Neural cell (in vitro differentiated cells): ENCODE measurements around the gene NRCAM. TPM values are rescaled to one million over a fixed set of nuclear protein-coding genes. Genes with fewer than 3 reads are reported as not detected.

Experiments used
- H2AFZ ChIP-seq: fragments of 200-600, 300-800 bp; sonication (generic), shearing (Covaris generic); 2 replicates; pipeline ENCODE4 v1.6.0; 2014; ENCODE audit warnings: low read depth, mild to moderate bottlenecking, antibody characterized with exemption, low read length, moderate library complexity
- H3F3A ChIP-seq: fragments of 200-600 bp; shearing (Covaris generic); 2 replicates; pipeline ENCODE4 v1.6.1; 2016; ENCODE audit warnings: mild to moderate bottlenecking, moderate library complexity, mixed read lengths, antibody characterized with exemption, low read length; ENCODE audit not compliant: insufficient read depth, poor library complexity, severe bottlenecking
- H3K27ac ChIP-seq: fragments of 200-600, 300-800 bp; sonication (generic), shearing (Covaris generic); 2 replicates; pipeline ENCODE4 v1.5.1; 2014; ENCODE audit warnings: mild to moderate bottlenecking, low read length, moderate library complexity
- H3K27me3 ChIP-seq: fragments of 300-800, 200-600 bp; sonication (generic), shearing (Covaris generic); 2 replicates; pipeline ENCODE4 v1.6.0; 2014; ENCODE audit warnings: mild to moderate bottlenecking, low read depth, low read length, moderate library complexity; ENCODE audit not compliant: insufficient read depth
- H3K36me3 ChIP-seq: fragments of 300-800, 200-600 bp; sonication (generic), shearing (Covaris generic); 2 replicates; pipeline ENCODE4 v1.5.1; 2014; ENCODE audit warnings: mild to moderate bottlenecking, antibody characterized with exemption, low read length, moderate library complexity; ENCODE audit not compliant: insufficient read depth
- H3K4me2 ChIP-seq: fragments of 300-800, 200-600 bp; sonication (generic), shearing (Covaris generic); 2 replicates; pipeline ENCODE4 v1.6.0; 2014; ENCODE audit warnings: mild to moderate bottlenecking, low read length
- H3K4me3 ChIP-seq: fragments of 300-800, 200-600 bp; sonication (generic), shearing (Covaris generic); 2 replicates; pipeline ENCODE4 v1.5.1; 2014; ENCODE audit warnings: mild to moderate bottlenecking, low read length, moderate library complexity
- H3K79me2 ChIP-seq: fragments of 200-600 bp; shearing (Covaris generic); replicated peaks from 2 replicates; pipeline ENCODE4 v1.6.0; 2014; ENCODE audit warnings: mild to moderate bottlenecking, low read length, moderate library complexity; ENCODE audit not compliant: insufficient read depth
- H3K9ac ChIP-seq: fragments of 300-800, 200-600 bp; sonication (generic), shearing (Covaris generic); 2 replicates; pipeline ENCODE4 v1.6.1; 2016; ENCODE audit warnings: mild to moderate bottlenecking, low read length, mixed read lengths
- H3K9me2 ChIP-seq: fragments of 200-600 bp; shearing (Covaris generic); 2 replicates; pipeline ENCODE4 v1.6.1; 2016; ENCODE audit warnings: mild to moderate bottlenecking, low read length, mixed read lengths; ENCODE audit not compliant: insufficient read depth
- H3K9me3 ChIP-seq: fragments of 200-600, 300-800 bp; sonication (generic), shearing (Covaris generic); 2 replicates; pipeline ENCODE4 v1.6.1; 2016; ENCODE audit warnings: mild to moderate bottlenecking, mixed run types, low read length, moderate library complexity, mixed read lengths
- H4K20me1 ChIP-seq: fragments of 200-600 bp; shearing (Covaris generic); 2 replicates; pipeline ENCODE4 v1.6.1; 2016; ENCODE audit warnings: mild to moderate bottlenecking, mixed run types; ENCODE audit not compliant: insufficient read depth
- EP300 ChIP-seq: fragments of 450-650 bp; conservative IDR thresholded peaks from 2 replicates; pipeline ENCODE4 v1.6.1; 2014; ENCODE audit warnings: antibody characterized with exemption, mild to moderate bottlenecking, moderate library complexity; ENCODE audit not compliant: poor library complexity, severe bottlenecking
- EZH2 ChIP-seq: fragments of 200-600, 300-800 bp; shearing (Covaris generic), sonication (generic); IDR thresholded peaks from 2 replicates; pipeline ENCODE4 v1.6.1; 2014; ENCODE audit warnings: antibody characterized with exemption, low read length, borderline replicate concordance, mild to moderate bottlenecking; ENCODE audit not compliant: insufficient read depth, poor library complexity, severe bottlenecking
- MXI1 ChIP-seq: fragments of 450-650 bp; conservative IDR thresholded peaks from 2 replicates; pipeline ENCODE4 v1.6.1; 2014; ENCODE audit warnings: antibody characterized with exemption, mild to moderate bottlenecking; ENCODE audit not compliant: poor library complexity, severe bottlenecking
- POLR2AphosphoS5 ChIP-seq: IDR thresholded peaks from 2 replicates; pipeline ENCODE4 v1.6.1; 2012
- RAD21 ChIP-seq: fragments of 450-650 bp; conservative IDR thresholded peaks from 2 replicates; pipeline ENCODE4 v1.6.1; 2014; ENCODE audit warnings: antibody characterized with exemption, mild to moderate bottlenecking, moderate library complexity
- SMC3 ChIP-seq: fragments of 450-650 bp; conservative IDR thresholded peaks from 2 replicates; pipeline ENCODE4 v1.6.1; 2014; ENCODE audit warnings: antibody characterized with exemption, mild to moderate bottlenecking, moderate library complexity; ENCODE audit not compliant: poor library complexity
- TAF1 ChIP-seq: IDR thresholded peaks from 2 replicates; pipeline ENCODE4 v1.6.1; 2012; ENCODE audit warnings: low read depth
- polyA plus RNA-seq: library from polyadenylated mRNA; depleted of rRNA; stranded (reverse); fragments of >200 nt; gene quantifications from 2 replicates; pipeline ENCODE4 v1.2.3, GENCODE V29; 2014
- TF ChIP-seq, protein P1 (sequence below): IDR thresholded peaks from 2 replicates; pipeline ENCODE4 v1.6.1; 2012; ENCODE audit warnings: borderline replicate concordance
- TF ChIP-seq, protein P2 (sequence below): fragments of 450-650 bp; IDR thresholded peaks from 2 replicates; pipeline ENCODE4 v1.5.1; 2014; ENCODE audit warnings: antibody characterized with exemption, mild to moderate bottlenecking, moderate library complexity; ENCODE audit not compliant: poor library complexity, severe bottlenecking

NRCAM gene
- polyA plus RNA-seq, 1 donor from 2014 or later: 90.9 TPM

DNA sequence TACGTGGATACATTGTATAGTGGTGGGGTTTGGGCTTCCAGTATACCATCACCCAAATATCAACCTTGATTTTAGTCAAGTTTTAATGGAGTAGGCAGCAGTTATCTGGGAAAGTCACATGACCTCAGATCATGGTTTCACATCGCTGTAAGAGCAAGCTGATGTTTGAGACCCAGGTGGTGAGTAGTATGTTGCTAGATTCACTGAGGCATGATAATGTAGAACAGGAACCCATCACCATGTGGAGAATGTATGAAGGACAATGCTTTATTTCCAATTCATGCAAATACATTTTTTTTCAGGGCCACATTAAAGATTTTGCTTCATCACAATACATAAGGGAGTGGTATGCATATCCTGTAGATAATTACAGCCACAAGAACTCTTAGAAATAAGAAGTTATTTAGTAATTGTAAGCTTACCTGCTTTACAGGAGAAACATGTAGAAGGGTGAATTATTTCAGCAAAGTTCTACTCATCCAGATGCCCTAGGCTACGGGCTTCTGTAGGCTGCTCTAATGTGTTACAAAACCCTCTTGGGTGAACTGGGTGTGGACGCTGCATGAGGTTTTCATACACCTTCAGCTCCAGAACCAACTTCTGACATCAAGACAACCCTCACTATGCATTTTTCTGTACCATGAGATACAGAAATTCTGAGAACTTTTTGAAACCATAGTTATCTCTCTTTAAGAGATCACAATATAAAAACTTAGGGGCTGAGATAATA lies 298.5 kb downstream of the NRCAM start:
- Histone ChIP-seq H3K36me3 (no peaks in the 10 kb centered on the region), H3F3A (no peaks in the 10 kb centered on the region), H3K27ac (no peak overlapping the region), H3K9me2 (no peaks in the 10 kb centered on the region), H3K79me2 (no peaks in the 10 kb centered on the region), H3K4me2 (no peak overlapping the region), H3K4me3 (no peak overlapping the region), H3K9me3 (no peaks in the 10 kb centered on the region), H3K9ac (no peak overlapping the region), H2AFZ (no peak overlapping the region), H3K27me3 (no peaks in the 10 kb centered on the region), H4K20me1 (no peaks in the 10 kb centered on the region)
- no peak for TF ChIP-seq POLR2AphosphoS5
- no peak for TF ChIP-seq MXI1
- no peak for TF ChIP-seq EP300
- TF ChIP-seq EZH2: no peak
- TF ChIP-seq, protein P1, sequence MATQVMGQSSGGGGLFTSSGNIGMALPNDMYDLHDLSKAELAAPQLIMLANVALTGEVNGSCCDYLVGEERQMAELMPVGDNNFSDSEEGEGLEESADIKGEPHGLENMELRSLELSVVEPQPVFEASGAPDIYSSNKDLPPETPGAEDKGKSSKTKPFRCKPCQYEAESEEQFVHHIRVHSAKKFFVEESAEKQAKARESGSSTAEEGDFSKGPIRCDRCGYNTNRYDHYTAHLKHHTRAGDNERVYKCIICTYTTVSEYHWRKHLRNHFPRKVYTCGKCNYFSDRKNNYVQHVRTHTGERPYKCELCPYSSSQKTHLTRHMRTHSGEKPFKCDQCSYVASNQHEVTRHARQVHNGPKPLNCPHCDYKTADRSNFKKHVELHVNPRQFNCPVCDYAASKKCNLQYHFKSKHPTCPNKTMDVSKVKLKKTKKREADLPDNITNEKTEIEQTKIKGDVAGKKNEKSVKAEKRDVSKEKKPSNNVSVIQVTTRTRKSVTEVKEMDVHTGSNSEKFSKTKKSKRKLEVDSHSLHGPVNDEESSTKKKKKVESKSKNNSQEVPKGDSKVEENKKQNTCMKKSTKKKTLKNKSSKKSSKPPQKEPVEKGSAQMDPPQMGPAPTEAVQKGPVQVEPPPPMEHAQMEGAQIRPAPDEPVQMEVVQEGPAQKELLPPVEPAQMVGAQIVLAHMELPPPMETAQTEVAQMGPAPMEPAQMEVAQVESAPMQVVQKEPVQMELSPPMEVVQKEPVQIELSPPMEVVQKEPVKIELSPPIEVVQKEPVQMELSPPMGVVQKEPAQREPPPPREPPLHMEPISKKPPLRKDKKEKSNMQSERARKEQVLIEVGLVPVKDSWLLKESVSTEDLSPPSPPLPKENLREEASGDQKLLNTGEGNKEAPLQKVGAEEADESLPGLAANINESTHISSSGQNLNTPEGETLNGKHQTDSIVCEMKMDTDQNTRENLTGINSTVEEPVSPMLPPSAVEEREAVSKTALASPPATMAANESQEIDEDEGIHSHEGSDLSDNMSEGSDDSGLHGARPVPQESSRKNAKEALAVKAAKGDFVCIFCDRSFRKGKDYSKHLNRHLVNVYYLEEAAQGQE: no peak
- TF ChIP-seq, protein P2, sequence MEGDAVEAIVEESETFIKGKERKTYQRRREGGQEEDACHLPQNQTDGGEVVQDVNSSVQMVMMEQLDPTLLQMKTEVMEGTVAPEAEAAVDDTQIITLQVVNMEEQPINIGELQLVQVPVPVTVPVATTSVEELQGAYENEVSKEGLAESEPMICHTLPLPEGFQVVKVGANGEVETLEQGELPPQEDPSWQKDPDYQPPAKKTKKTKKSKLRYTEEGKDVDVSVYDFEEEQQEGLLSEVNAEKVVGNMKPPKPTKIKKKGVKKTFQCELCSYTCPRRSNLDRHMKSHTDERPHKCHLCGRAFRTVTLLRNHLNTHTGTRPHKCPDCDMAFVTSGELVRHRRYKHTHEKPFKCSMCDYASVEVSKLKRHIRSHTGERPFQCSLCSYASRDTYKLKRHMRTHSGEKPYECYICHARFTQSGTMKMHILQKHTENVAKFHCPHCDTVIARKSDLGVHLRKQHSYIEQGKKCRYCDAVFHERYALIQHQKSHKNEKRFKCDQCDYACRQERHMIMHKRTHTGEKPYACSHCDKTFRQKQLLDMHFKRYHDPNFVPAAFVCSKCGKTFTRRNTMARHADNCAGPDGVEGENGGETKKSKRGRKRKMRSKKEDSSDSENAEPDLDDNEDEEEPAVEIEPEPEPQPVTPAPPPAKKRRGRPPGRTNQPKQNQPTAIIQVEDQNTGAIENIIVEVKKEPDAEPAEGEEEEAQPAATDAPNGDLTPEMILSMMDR: no peak
- no peak for TF ChIP-seq RAD21
- TF ChIP-seq SMC3: no peak
- no peak for TF ChIP-seq TAF1

DNA sequence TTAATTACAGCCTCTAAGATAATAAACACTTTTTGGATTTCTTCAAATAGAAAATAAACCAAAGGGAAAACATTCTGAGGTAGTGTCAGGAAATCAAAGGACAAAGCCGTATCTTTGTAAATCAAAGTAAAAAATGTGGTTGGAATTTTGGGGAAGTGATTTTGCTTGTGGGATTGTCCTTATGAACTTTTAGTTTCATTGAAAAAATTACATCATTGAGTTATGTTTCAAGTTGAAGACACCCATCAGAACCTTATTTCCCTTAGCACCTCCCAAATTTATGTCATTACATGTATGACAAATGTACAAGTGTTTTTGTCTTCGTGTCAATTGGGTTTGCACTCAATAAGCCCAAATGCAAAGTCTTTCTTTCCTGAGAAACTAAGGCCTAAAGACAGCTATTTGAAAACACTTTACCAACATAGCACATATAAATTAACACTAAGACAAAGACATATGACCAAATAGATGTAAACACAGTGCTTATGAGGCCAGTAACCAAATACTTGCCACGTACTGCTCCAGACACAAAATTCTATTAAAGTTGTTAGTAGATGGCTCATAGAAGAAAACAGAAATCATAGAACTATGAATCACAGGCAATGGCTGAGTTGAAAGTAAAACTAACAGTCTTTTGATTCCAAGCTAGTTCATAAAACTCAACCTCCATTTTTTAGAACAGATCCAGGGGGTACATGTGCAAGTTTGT lies 299.2 kb downstream of the NRCAM start:
- Histone ChIP-seq H3K9ac (no peak overlapping the region), H2AFZ (no peak overlapping the region)
- TF ChIP-seq POLR2AphosphoS5: no peak
- TF ChIP-seq EP300: no peak
- TF ChIP-seq, protein P1: no peak
- TF ChIP-seq, protein P2: no peak
- no peak for TF ChIP-seq MXI1
- TF ChIP-seq EZH2: no peak
- TF ChIP-seq RAD21: no peak
- no peak for TF ChIP-seq SMC3
- no peak for TF ChIP-seq TAF1

More for the DNA sequence above, 299.2 kb downstream of the NRCAM start:
- no peaks in the 10 kb centered on the region for H3K27me3 ChIP-seq
- H3K4me3 ChIP-seq: no peak overlapping the region
- no peaks in the 10 kb centered on the region for H3K36me3 ChIP-seq
- H3K9me3 ChIP-seq: no peaks in the 10 kb centered on the region
- H3K27ac ChIP-seq: no peak overlapping the region
- H3K4me2 ChIP-seq: no peak overlapping the region
- no peaks in the 10 kb centered on the region for H3F3A ChIP-seq
- H4K20me1 ChIP-seq: no peaks in the 10 kb centered on the region
- H3K79me2 ChIP-seq: no peaks in the 10 kb centered on the region
- H3K9me2 ChIP-seq: no peaks in the 10 kb centered on the region
